NCI-H2107 treated with DMSO at 0.1 percent for 48 hours (cell line): Measurements from ENCODE around the gene PHTF2.
"Not testable (repeated sequence)": the region's sequence is repeated elsewhere in the genome, so short reads cannot be mapped to it uniquely, and the experiment has no call there.

ENCODE experiments used
- DNase-seq: peaks from one replicate; lab custom pipeline; 2025; ENCODE audit not compliant: unreplicated experiment; lab: John Stamatoyannopoulos, UW

PHTF2 gene

GRCh38 chr7:77798394-77799077 lies at the start of gene PHTF2, which contains the start of gene TMEM60:
Gene PHTF2, plus strand, starts transcription at chr7:77798773.
Gene TMEM60, minus strand, starts transcription at chr7:77798434. Its CDS starts 4,061 bp downstream, at chr7:77794373.
- peak; percentile 100 for DNase-seq

GRCh38 chr7:77752016-77752415 lies 46.6 kb upstream of the PHTF2 start:
- DNase-seq = no peak

DNA sequence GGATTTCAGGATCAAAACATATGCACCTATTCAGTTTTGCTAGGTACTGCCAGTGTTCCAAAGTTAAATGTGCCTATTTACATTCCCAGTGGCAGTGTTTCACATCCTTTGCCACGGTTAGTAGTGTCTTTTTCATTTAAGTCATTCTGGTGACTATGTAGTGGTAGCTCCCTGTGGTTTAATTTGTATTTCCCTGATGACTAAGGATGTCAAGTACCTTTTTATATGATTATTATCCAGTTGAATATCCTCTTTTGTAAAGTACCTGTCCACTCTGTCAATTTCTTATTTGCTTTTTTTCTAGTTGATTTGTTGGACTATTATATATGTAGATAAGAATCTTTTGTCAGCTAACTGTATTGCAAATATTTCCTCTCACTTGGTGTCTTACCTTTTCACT lies 45.4 kb upstream of the PHTF2 start:
- peak; percentile 21 for DNase-seq

- no peak for DNase-seq
These were observed 41.0 kb upstream of the PHTF2 start for GRCh38 chr7:77757589-77757988.

DNA sequence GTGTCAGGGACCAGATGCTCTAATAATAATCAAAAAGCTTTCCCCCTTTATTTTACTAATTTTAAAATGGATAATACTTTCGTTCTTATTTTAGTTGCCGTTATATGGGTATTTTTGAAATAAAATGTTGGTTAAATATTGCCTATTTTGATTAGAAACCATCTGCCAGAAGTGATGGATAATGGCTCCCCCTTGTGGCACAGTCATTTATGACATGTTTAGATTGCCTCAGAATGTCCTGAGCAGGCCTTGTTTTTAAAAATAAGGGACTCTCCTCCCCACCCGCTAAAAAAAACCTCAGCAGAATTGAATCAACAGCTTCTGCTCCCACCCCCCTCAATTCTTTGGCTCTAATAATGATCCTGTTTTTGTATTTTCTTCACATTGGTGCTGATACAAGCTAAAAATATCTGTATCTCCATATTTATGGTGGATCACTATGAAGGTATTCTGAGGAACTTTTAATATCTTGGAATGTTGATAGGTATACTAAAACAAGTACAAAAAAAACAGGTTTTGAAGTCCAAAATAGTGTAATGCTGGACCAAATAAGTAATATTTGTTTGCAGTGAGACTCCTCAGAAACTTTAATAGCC lies 39.2 kb upstream of the PHTF2 start:
- DNase-seq = peak; percentile 43

DNA sequence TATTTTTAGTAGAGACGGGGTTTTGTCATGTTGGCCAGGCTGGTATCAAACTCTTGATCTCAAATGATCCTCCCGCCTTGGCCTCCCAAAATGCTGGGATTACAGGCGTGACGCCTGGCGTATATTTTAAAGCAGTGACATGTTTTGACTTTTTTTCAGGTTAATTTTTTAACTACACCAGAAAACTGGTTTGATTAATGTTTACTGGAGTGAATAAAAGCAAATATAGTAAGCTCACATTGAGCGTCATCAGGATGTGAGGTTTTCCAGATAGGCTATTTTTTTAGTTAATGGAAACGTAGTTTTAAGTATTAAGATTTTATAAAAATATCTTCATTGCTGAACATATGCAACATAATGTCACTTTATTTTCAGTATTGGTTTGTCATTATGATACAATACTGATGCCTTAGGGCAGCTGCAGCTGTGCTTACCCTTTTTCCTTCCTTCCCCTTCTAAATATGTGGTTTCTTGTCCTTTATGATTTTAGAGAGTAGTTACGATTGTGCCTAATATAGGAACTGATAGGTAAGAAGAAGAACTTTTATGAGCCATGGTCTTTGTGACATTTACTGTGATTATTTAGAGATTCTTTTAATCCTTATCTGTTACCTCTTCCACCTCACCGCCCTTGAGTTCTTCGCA lies 37.6 kb upstream of the PHTF2 start:
- DNase-seq = no peak

GRCh38 chr7:77765481-77765880 lies 33.1 kb upstream of the PHTF2 start:
- DNase-seq = no peak

- no peak for DNase-seq
These were observed 32.4 kb upstream of the PHTF2 start for GRCh38 chr7:77765906-77766800.

GRCh38 chr7:77766801-77767605 lies 31.6 kb upstream of the PHTF2 start:
- no peak for DNase-seq

- DNase-seq = no peak
These were observed 28.3 kb upstream of the PHTF2 start for GRCh38 chr7:77770316-77770715.

GRCh38 chr7:77771901-77772300 lies 26.7 kb upstream of the PHTF2 start:
- DNase-seq = no peak

- no peak for DNase-seq
These were observed 20.0 kb upstream of the PHTF2 start for GRCh38 chr7:77778535-77778934.

- no peak for DNase-seq
These were observed 16.2 kb upstream of the PHTF2 start for GRCh38 chr7:77782383-77782782.

GRCh38 chr7:77783111-77783510 lies 15.5 kb upstream of the PHTF2 start:
- DNase-seq = no peak

- DNase-seq = peak; percentile 20
These were observed 15.0 kb upstream of the PHTF2 start for GRCh38 chr7:77783545-77783944.

DNA sequence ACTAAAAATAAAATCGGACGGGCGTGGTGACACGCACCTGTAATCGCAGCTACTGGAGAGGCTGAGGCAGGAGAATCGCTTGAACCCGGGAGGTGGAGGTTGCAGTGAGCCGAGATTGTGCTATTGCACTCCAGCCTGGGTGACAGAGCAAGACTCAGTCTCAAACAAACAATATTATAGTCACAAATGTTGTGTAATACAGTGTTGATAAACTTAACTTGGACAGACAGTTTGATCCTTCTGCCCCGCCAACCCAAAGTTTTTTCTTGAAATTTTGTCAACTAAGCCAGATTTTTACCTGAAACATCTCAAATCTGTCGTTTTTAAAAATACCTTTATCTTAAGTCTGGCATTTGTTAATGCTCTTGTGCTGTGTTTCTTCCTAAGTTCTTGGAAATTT lies 14.1 kb upstream of the PHTF2 start:
- not testable (repeated sequence) for DNase-seq

DNA sequence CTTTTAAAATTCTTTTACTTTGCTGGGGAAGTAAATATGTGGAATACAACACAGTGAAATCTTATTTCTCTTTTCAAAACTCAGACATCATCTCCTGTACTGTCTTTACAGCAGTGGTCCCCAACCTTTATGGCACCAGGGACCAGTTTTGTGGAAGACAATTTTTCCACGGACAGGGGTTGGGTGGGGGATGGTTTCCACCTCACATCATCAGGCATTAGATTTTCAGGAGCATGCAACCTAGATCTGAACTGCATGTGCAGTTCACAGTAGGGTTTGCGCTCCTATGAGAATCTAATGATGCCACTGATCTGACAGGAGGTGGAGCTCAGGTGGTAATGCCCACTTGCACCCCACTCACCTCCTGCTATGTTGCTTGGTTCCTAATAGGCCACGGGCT lies 12.6 kb upstream of the PHTF2 start:
- DNase-seq = no peak

- no peak for DNase-seq
These were observed 11.8 kb upstream of the PHTF2 start for GRCh38 chr7:77786741-77787140.

GRCh38 chr7:77788327-77788902 lies 10.2 kb upstream of the PHTF2 start:
- DNase-seq = no peak

- DNase-seq = peak; percentile 82
These were observed 7.2 kb upstream of the PHTF2 start for GRCh38 chr7:77791336-77791735.
